ENCODE data around the gene EPB42. TPM values are rescaled to one million over a fixed set of nuclear protein-coding genes. Genes with fewer than 3 reads are reported as not detected.

The EPB42 gene
- total and polyA plus RNA-seq, 2 experiments from 2014 or later: not detected

DNA sequence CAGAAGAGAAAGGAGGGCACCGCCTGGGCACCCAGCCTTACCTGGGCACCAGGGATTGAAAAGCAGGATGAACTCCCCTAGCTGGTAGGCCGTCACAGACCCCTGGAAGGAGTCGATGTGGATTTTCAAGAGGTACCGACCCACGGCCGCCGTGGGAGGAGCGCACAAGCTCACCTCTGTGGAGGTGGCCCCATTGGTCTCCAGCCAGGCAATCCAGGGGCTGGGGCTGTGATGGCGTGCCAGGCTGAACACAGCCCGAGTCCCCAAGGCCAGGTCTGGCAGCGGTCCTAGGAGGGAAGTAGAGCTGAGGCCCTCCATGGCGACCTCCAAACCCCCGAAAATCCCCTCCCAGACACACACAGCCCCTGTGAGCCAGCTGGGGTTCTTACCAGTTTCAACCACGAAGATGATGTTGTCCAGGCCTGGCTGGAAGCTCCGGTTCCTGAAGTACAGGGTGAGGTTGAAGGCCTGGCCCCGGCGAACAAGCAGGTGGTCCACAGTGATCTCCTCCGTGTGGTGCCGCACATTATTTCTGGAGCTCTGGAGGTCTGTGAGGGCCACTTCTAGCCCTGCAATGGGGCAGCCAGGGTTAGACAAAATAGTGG, 39.3 kb upstream of the EPB42 start:
- Histone ChIP-seq H3K4me1 (ENCODE audit: insufficient read depth) (no peaks in the 10 kb centered on the region), H3K79me2 (replicated peaks; ENCODE audit: insufficient read depth) (no peaks in the 10 kb centered on the region), H3K27ac (ENCODE audit: low read depth) (no peak overlapping the region), H3K9me2 (ENCODE audit: insufficient read depth) (no peaks in the 10 kb centered on the region; the same call in 1 of the 2 replicates), H3K27me3 (ENCODE audit: insufficient read depth) (no peaks in the 10 kb centered on the region), H2AFZ (no peak overlapping the region), H3K4me2 (no peak overlapping the region), H4K20me1 (replicated peaks; ENCODE audit: insufficient read depth) (no peaks in the 10 kb centered on the region), H3K4me3 (no peak overlapping the region), H3K36me3 (ENCODE audit: insufficient read depth) (no peaks in the 10 kb centered on the region), H3F3A (replicated peaks; ENCODE audit: low read depth) (no peaks in the 10 kb centered on the region)
- ATAC-seq: no peak
- H3K4me1 Mint-ChIP-seq: no peaks in the 10 kb centered on the region
- peaks cover 5% of the 10 kb centered on the region for H3K27me3 Mint-ChIP-seq (ENCODE audit: insufficient read depth, low read depth, poor library complexity)
- TF ChIP-seq STAT1 (IDR thresholded peaks at IDR 0.05; ENCODE audit: unreplicated experiment) (no peak), REST (IDR thresholded peaks at IDR 0.05; ENCODE audit: unreplicated experiment) (no peak), ZNF331 (CRISPR knock-in tag; IDR thresholded peaks at IDR 0.05; ENCODE audit: low read depth) (no peak), EZH2 (IDR thresholded peaks at IDR 0.05; ENCODE audit: low read depth, unreplicated experiment) (no peak), EZH2phosphoT487 (IDR thresholded peaks at IDR 0.05; ENCODE audit: unreplicated experiment) (no peak), ZNF114 (CRISPR knock-in tag; IDR thresholded peaks at IDR 0.05) (no peak), CREB1 (CRISPR knock-in tag; IDR thresholded peaks at IDR 0.05; ENCODE audit: low read depth) (no peak), NANOG (IDR thresholded peaks at IDR 0.05; ENCODE audit: borderline replicate concordance) (no peak), JUNB (IDR thresholded peaks at IDR 0.05; ENCODE audit: unreplicated experiment) (no peak)
- TF ChIP-seq, protein P1, sequence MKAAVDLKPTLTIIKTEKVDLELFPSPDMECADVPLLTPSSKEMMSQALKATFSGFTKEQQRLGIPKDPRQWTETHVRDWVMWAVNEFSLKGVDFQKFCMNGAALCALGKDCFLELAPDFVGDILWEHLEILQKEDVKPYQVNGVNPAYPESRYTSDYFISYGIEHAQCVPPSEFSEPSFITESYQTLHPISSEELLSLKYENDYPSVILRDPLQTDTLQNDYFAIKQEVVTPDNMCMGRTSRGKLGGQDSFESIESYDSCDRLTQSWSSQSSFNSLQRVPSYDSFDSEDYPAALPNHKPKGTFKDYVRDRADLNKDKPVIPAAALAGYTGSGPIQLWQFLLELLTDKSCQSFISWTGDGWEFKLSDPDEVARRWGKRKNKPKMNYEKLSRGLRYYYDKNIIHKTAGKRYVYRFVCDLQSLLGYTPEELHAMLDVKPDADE (IDR thresholded peaks at IDR 0.05): no peak
- no peaks in the 10 kb centered on the region for H3K9me3 Mint-ChIP-seq
- H3K27ac Mint-ChIP-seq: no peak overlapping the region
- no peak for DNase-seq (ENCODE audit: low spot score)
- H3K36me3 Mint-ChIP-seq (ENCODE audit: low read depth): no peaks in the 10 kb centered on the region
- no peak overlapping the region for H3K4me3 Mint-ChIP-seq

- Histone ChIP-seq H3K9me2 (ENCODE audit: insufficient read depth) (no peaks in the 10 kb centered on the region; the same call in 1 of the 2 replicates), H2AFZ (no peak overlapping the region), H3K4me2 (no peak overlapping the region), H3K79me2 (replicated peaks; ENCODE audit: insufficient read depth) (no peaks in the 10 kb centered on the region), H3K27ac (ENCODE audit: low read depth) (no peak overlapping the region), H3K36me3 (ENCODE audit: insufficient read depth) (no peaks in the 10 kb centered on the region), H4K20me1 (replicated peaks; ENCODE audit: insufficient read depth) (no peaks in the 10 kb centered on the region), H3K4me3 (no peak overlapping the region), H3F3A (replicated peaks; ENCODE audit: low read depth) (no peaks in the 10 kb centered on the region), H3K27me3 (ENCODE audit: insufficient read depth) (no peaks in the 10 kb centered on the region), H3K4me1 (ENCODE audit: insufficient read depth) (no peaks in the 10 kb centered on the region)
- Mint-ChIP-seq H3K36me3 (ENCODE audit: low read depth) (no peaks in the 10 kb centered on the region), H3K9me3 (no peaks in the 10 kb centered on the region), H3K4me3 (no peak overlapping the region), H3K27me3 (ENCODE audit: insufficient read depth, low read depth, poor library complexity) (peaks cover 5% of the 10 kb centered on the region), H3K27ac (no peak overlapping the region), H3K4me1 (no peaks in the 10 kb centered on the region)
- DNase-seq (ENCODE audit: low spot score): no peak
- ATAC-seq: no peak
- no peak for TF ChIP-seq POLR2AphosphoS5 (IDR thresholded peaks at IDR 0.05; ENCODE audit: low read depth)
- no peak for TF ChIP-seq CTCF (conservative IDR thresholded peaks at IDR 0.05; ENCODE audit: low read depth in 2 of 2)
- TF ChIP-seq, protein P1 (IDR thresholded peaks at IDR 0.05): no peak
These were observed 38.0 kb upstream of the EPB42 start for GRCh38 chr15:43258781-43259180.
